Neural progenitor cell (in vitro differentiated cells): ENCODE data around the gene TGM3. TPM values are rescaled to one million over a fixed set of nuclear protein-coding genes. Genes with fewer than 3 reads are reported as not detected.
A peak's percentile ranks its signal among the peaks of the same experiment; 100 is the strongest.
"Not testable (repeated sequence)": the region's sequence is repeated elsewhere in the genome, so short reads cannot be mapped to it uniquely, and the experiment has no call there.

Source experiments
- DNase-seq: peaks from one replicate; pipeline ENCODE4 v3.0.0-alpha.2; 2016; ENCODE audit warnings: low spot score
- H2AFZ ChIP-seq: fragments of 200-600 bp; sonication (generic); replicated peaks from 2 replicates; pipeline ENCODE4 v1.6.1; 2016; ENCODE audit warnings: antibody characterized with exemption
- H3F3A ChIP-seq: fragments of 200-600 bp; sonication (generic); 2 replicates; pipeline ENCODE4 v1.6.1; 2016; ENCODE audit warnings: antibody characterized with exemption, low read depth
- H3K27ac ChIP-seq: fragments of 200-600 bp; sonication (generic); 2 replicates; pipeline ENCODE4 v1.5.1; 2016; ENCODE audit warnings: mild to moderate bottlenecking
- H3K27me3 ChIP-seq: fragments of 200-600 bp; sonication (generic); 2 replicates; pipeline ENCODE4 v1.6.1; 2016; ENCODE audit warnings: mild to moderate bottlenecking, moderate library complexity
- H3K36me3 ChIP-seq: fragments of 200-600 bp; sonication (generic); 2 replicates; pipeline ENCODE4 v1.5.1; 2016
- H3K4me1 ChIP-seq: fragments of 200-600 bp; sonication (generic); 2 replicates; pipeline ENCODE4 v1.6.1; 2016; ENCODE audit warnings: mixed run types
- H3K4me2 ChIP-seq: fragments of 200-600 bp; sonication (generic); 2 replicates; pipeline ENCODE4 v1.6.1; 2016
- H3K4me3 ChIP-seq: fragments of 200-600 bp; sonication (generic); 2 replicates; pipeline ENCODE4 v1.5.1; 2016
- H3K79me2 ChIP-seq: fragments of 200-600 bp; sonication (generic); 2 replicates; pipeline ENCODE4 v1.6.1; 2016; ENCODE audit warnings: low read depth
- H3K9ac ChIP-seq: fragments of 200-600 bp; sonication (generic); 2 replicates; pipeline ENCODE4 v1.6.1; 2016
- H3K9me3 ChIP-seq: fragments of 200-600 bp; sonication (generic); 2 replicates; pipeline ENCODE4 v1.5.1; 2016; ENCODE audit warnings: low read depth
- H4K20me1 ChIP-seq: fragments of 200-600 bp; sonication (generic); 2 replicates; pipeline ENCODE4 v1.6.1; 2016; ENCODE audit warnings: low read depth
- H3K27ac Mint-ChIP-seq: 3 replicates; pipeline ENCODE4 v1.8.0; 2021; ENCODE audit warnings: mixed read lengths
- H3K27me3 Mint-ChIP-seq: 2 replicates; pipeline ENCODE4 v1.8.0; 2022; ENCODE audit warnings: low read depth, mild to moderate bottlenecking, inconsistent platforms, moderate library complexity, mixed read lengths; ENCODE audit not compliant: insufficient read depth
- H3K36me3 Mint-ChIP-seq: 3 replicates; pipeline ENCODE4 v1.8.0; 2021; ENCODE audit warnings: mixed read lengths
- H3K4me1 Mint-ChIP-seq: 3 replicates; pipeline ENCODE4 v1.8.0; 2021; ENCODE audit warnings: mixed read lengths
- H3K4me3 Mint-ChIP-seq: 3 replicates; pipeline ENCODE4 v1.8.0; 2021; ENCODE audit warnings: mild to moderate bottlenecking, moderate library complexity, mixed read lengths
- H3K9me3 Mint-ChIP-seq: 3 replicates; pipeline ENCODE4 v1.8.0; 2020; ENCODE audit warnings: mixed read lengths
- EZH2 ChIP-seq: fragments of 200-600 bp; sonication (generic); IDR thresholded peaks from 2 replicates; pipeline ENCODE4 v1.6.1; 2017; ENCODE audit warnings: antibody characterized with exemption, mild to moderate bottlenecking, moderate library complexity
- EZH2phosphoT487 ChIP-seq: fragments of 200-600 bp; sonication (generic); IDR thresholded peaks from 2 replicates; pipeline ENCODE4 v1.6.1; 2017; ENCODE audit warnings: antibody characterized with exemption
- total RNA-seq: library from RNA; depleted of rRNA; stranded (reverse); fragments of >200 nt; gene quantifications from 2 replicates; pipeline ENCODE4 v1.2.3, GENCODE V29; 2015; ENCODE audit warnings: low replicate concordance
- TF ChIP-seq, protein P1 (sequence below): fragments of 200-600 bp; sonication (generic); IDR thresholded peaks from 2 replicates; pipeline ENCODE4 v1.5.1; 2017; ENCODE audit warnings: antibody characterized with exemption, mild to moderate bottlenecking

The TGM3 gene
- total RNA-seq, 1 donor from 2014 or later = not detected

DNA sequence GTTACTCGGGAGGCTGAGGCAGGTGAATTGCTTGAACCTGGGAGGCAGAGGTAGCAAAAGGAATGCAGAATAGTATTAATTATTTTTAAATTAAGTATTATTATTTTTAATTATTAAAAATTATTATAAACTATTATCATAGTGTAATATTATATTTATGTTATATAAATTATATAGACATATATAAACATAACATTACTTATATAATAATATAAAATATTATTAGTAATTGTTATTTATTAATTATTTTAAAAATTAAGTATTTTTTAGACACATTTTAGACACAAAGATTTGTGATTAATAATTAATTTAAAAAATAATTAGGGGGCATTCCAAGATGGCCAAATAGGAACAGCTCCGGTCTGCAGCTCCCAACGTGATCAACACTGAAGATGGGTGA lies 31.7 kb upstream of the TGM3 start:
- peaks cover 11% of the 10 kb centered on the region for H3K27me3 Mint-ChIP-seq
- no peaks in the 10 kb centered on the region for H3K9me3 Mint-ChIP-seq
- H3K4me3 ChIP-seq = peak overlapping the region; percentile 45
- no peaks in the 10 kb centered on the region for H3K36me3 ChIP-seq
- DNase-seq = no peak
- H3K27ac ChIP-seq = no peak overlapping the region
- no peaks in the 10 kb centered on the region for H3K79me2 ChIP-seq
- H3K36me3 Mint-ChIP-seq = no peaks in the 10 kb centered on the region
- H3K4me3 Mint-ChIP-seq = no peak overlapping the region
- H3K27ac Mint-ChIP-seq = no peak overlapping the region
- no peak overlapping the region for H3K9ac ChIP-seq
- peaks cover 9% of the 10 kb centered on the region for H3K4me1 ChIP-seq
- no peaks in the 10 kb centered on the region for H4K20me1 ChIP-seq
- no peaks in the 10 kb centered on the region for H3K27me3 ChIP-seq
- peak overlapping the region; percentile 84 for H3K4me2 ChIP-seq
- H2AFZ ChIP-seq = peak overlapping the region; percentile 94
- H3K9me3 ChIP-seq = no peaks in the 10 kb centered on the region
- H3K4me1 Mint-ChIP-seq = peaks cover 2% of the 10 kb centered on the region
- H3F3A ChIP-seq = no peaks in the 10 kb centered on the region
- TF ChIP-seq EZH2 (no peak), EZH2phosphoT487 (no peak)
- TF ChIP-seq, protein P1, sequence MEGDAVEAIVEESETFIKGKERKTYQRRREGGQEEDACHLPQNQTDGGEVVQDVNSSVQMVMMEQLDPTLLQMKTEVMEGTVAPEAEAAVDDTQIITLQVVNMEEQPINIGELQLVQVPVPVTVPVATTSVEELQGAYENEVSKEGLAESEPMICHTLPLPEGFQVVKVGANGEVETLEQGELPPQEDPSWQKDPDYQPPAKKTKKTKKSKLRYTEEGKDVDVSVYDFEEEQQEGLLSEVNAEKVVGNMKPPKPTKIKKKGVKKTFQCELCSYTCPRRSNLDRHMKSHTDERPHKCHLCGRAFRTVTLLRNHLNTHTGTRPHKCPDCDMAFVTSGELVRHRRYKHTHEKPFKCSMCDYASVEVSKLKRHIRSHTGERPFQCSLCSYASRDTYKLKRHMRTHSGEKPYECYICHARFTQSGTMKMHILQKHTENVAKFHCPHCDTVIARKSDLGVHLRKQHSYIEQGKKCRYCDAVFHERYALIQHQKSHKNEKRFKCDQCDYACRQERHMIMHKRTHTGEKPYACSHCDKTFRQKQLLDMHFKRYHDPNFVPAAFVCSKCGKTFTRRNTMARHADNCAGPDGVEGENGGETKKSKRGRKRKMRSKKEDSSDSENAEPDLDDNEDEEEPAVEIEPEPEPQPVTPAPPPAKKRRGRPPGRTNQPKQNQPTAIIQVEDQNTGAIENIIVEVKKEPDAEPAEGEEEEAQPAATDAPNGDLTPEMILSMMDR = no peak

DNA sequence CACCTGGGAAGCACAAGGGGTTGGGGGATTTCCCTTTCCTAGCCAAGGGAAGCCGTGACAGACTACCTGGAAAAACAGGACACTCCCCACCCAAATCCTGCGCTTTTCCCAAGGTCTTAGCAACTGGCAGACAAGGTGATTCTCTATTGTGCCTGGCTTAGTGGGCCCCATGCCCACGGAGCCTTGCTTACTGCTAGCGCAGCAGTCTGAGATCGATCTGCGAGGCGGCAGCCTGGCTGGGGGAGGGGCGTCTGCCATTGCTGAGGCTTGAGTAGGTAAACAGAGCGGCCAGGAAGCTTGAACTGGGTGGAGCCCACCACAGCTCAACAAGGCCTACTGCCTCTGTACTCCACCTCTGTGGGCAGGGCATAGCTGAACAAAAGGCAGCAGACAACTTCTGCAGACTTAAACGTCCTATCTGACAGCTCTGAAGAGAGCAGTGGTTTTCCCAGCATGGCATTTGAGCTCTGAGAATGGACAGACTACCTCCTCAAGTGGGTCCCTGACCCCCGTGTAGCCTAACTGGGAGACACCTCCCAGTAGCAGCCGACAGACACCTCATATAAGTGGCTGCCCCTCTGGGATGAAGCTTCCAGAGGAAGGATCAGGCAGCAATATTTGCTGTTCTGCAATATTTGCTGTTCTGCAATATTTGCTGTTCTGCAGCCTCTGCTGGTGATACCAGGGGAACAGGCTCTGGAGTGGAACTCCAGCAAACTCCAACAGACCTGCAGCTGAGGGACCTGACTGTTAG lies 31.0 kb upstream of the TGM3 start:
- Histone ChIP-seq H2AFZ (peak overlapping the region; percentile 94), H3K4me3 (peak overlapping the region; percentile 45), H3K4me2 (peak overlapping the region; percentile 84)
- H3K27me3 ChIP-seq, H3K36me3 ChIP-seq, H3K4me1 ChIP-seq, H3K27ac Mint-ChIP-seq, H4K20me1 ChIP-seq, H3F3A ChIP-seq, H3K79me2 ChIP-seq, H3K27ac ChIP-seq, H3K36me3 Mint-ChIP-seq, H3K27me3 Mint-ChIP-seq, H3K9me3 Mint-ChIP-seq, H3K9ac ChIP-seq, H3K9me3 ChIP-seq, H3K4me1 Mint-ChIP-seq: not testable (repeated sequence)
- peak; percentile 48 for DNase-seq
- peak overlapping the region; percentile 70 for H3K4me3 Mint-ChIP-seq

DNA sequence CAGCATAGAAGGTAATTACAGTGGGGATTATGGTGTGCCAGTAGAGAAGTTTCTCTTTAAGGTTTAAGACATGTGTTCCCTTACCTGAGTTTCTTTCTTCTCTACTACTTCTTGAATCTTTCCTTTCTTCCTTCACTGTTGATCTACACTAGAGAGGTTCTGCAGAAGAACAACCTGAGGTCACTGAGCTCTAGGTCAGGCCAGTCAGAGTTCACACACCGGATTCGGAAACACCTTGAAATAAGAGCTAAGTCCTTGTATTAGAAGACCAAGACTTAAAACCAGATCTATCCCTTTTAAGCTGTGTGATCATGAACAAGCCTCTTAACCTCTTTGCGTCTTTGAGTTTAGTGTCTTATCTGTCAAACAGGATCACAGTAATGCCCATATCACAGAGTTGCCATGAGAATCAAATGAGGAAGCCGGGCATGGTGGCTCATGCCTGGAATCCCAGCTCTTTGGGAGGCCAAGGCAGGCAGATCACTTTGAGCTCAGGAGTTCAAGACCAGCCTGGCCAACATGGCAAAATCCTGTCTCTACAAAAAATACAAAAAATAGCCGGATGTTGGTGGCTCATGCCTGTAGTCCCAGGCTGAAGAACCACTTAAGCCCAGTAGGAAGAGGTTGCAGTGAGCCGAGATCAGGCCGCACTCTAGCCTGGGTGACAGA lies 22.0 kb upstream of the TGM3 start:
- Mint-ChIP-seq H3K36me3 (no peaks in the 10 kb centered on the region), H3K4me3 (no peak overlapping the region), H3K27ac (no peak overlapping the region), H3K9me3 (no peaks in the 10 kb centered on the region), H3K4me1 (no peaks in the 10 kb centered on the region), H3K27me3 (peaks cover 4% of the 10 kb centered on the region)
- Histone ChIP-seq H2AFZ (no peak overlapping the region), H3K9ac (no peak overlapping the region), H3K4me3 (no peak overlapping the region), H3K4me2 (no peak overlapping the region), H3K27ac (no peak overlapping the region), H3F3A (no peaks in the 10 kb centered on the region), H3K27me3 (no peaks in the 10 kb centered on the region), H3K4me1 (peaks cover 7% of the 10 kb centered on the region), H3K9me3 (no peaks in the 10 kb centered on the region), H3K79me2 (no peaks in the 10 kb centered on the region), H4K20me1 (no peaks in the 10 kb centered on the region), H3K36me3 (no peaks in the 10 kb centered on the region)
- DNase-seq = no peak
- TF ChIP-seq EZH2 (no peak), EZH2phosphoT487 (no peak)
- TF ChIP-seq, protein P1 = no peak

DNA sequence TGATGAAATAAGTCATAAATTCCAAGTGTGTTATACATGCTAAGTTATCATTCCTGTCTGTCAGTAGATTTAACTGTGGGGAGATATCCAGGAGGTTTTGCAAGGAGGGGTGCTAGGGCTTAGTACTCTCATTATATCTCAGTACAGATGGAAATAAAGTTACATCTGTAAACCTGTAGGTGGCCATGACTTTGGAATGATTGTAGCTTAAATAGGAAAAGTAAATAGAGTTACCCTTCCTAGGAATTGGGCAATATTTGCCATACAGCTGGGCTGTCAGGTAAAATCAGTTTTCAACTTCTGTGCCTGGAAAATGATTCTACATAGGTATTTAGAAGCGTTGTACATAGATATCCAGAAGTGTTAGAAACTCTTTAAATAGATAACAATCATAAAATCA lies 19.8 kb upstream of the TGM3 start:
- no peak for DNase-seq
- H3K4me2 ChIP-seq = no peak overlapping the region
- no peak overlapping the region for H3K4me3 Mint-ChIP-seq
- no peaks in the 10 kb centered on the region for H3K36me3 ChIP-seq
- H4K20me1 ChIP-seq = no peaks in the 10 kb centered on the region
- no peaks in the 10 kb centered on the region for H3K9me3 Mint-ChIP-seq
- H3K27me3 Mint-ChIP-seq = peaks cover 4% of the 10 kb centered on the region
- no peaks in the 10 kb centered on the region for H3K9me3 ChIP-seq
- H3K27ac ChIP-seq = no peak overlapping the region
- no peaks in the 10 kb centered on the region for H3K36me3 Mint-ChIP-seq
- no peaks in the 10 kb centered on the region for H3F3A ChIP-seq
- no peak overlapping the region for H3K9ac ChIP-seq
- H3K4me1 ChIP-seq = peaks cover 7% of the 10 kb centered on the region
- peaks cover 4% of the 10 kb centered on the region for H3K4me1 Mint-ChIP-seq
- H3K79me2 ChIP-seq = no peaks in the 10 kb centered on the region
- H2AFZ ChIP-seq = no peak overlapping the region
- no peak overlapping the region for H3K4me3 ChIP-seq
- TF ChIP-seq, protein P1 = no peak
- no peak for TF ChIP-seq EZH2phosphoT487
- TF ChIP-seq EZH2 = no peak
- H3K27me3 ChIP-seq = no peaks in the 10 kb centered on the region
- H3K27ac Mint-ChIP-seq = no peak overlapping the region
